ENCODE data around the gene TBC1D3B. TPM values are rescaled to one million over a fixed set of nuclear protein-coding genes. Genes with fewer than 3 reads are reported as not detected.

Gene TBC1D3B
- total and polyA plus RNA-seq, 2 donors (not counting 3 experiments of a cell fraction or from before 2014, with no cell fraction given): 0.81 to 3.3 TPM

GRCh38 chr17:36144981-36145729, 31.3 kb downstream of the TBC1D3B start:
- H3K27ac ChIP-seq (ENCODE audit: insufficient read depth, low read depth, low read length): no peak overlapping the region
- FAIRE-seq: no peak
- ChIA-PET POLR2A (no interaction called here), CTCF (interaction anchor here (0.9 to 7.5 kb wide), 2 partner anchors 169 to 176 kb away, joined by 3 to 154 read pairs; no protein-coding TSS in a partner anchor)
- H3K27me3 ChIP-seq (ENCODE audit: control insufficient read depth in 2 of 2, insufficient read depth in 2 of 2, low read length in 2 of 2): peaks cover 2 to 5% of the 10 kb centered on the region in 2 experiments
- H3K4me3 ChIP-seq (replicated peaks in 1 of 3; ENCODE audit: insufficient read depth in 1 of 3, low read depth in 1 of 3, low read length in 3 of 3): no peak overlapping the region
- H3K9ac ChIP-seq (replicated peaks; ENCODE audit: extremely low read depth, insufficient read depth, low read length): no peak overlapping the region
- H4K20me1 ChIP-seq (replicated peaks; ENCODE audit: control insufficient read depth, extremely low read depth, insufficient read depth, low read length): no peaks in the 10 kb centered on the region
- intact Hi-C loops (cut with micrococcal nuclease) (no loop called here), dilution Hi-C loops (cut with MboI; ENCODE audit: extremely low pct_ligation_motif_present, low sequenced_read_pairs) (no loop called here)
- no peak overlapping the region for H3K4me2 ChIP-seq (ENCODE audit: insufficient read depth, low read length)
- no peak overlapping the region for H2AFZ ChIP-seq (ENCODE audit: low read depth, low read length)
- no peaks in the 10 kb centered on the region for H3K79me2 ChIP-seq (ENCODE audit: control insufficient read depth, insufficient read depth, low read length)
- H3K9me3 ChIP-seq (replicated peaks; ENCODE audit: control insufficient read depth, insufficient read depth, low read length): no peaks in the 10 kb centered on the region
- H3K4me1 ChIP-seq (ENCODE audit: control insufficient read depth, extremely low read depth, insufficient read depth, low read length): no peaks in the 10 kb centered on the region
- no TSS peak for BruUV-seq (replicated peaks)
- H3K9me1 ChIP-seq (replicated peaks; ENCODE audit: control insufficient read depth, extremely low read depth, insufficient read depth, low read length): no peaks in the 10 kb centered on the region
- H3K36me3 ChIP-seq (ENCODE audit: control insufficient read depth in 2 of 2, extremely low read depth in 1 of 2, insufficient read depth in 2 of 2, low read length in 2 of 2): no peaks in the 10 kb centered on the region
- DNase-seq (ENCODE audit: low read depth, low spot score): no peak
- TF ChIP-seq MYC (IDR thresholded peaks at IDR 0.05; ENCODE audit: low read depth, low read length) (no peak), GATA2 (IDR thresholded peaks at IDR 0.05; ENCODE audit: insufficient read depth, insufficient read length, low read depth, low read length) (no peak), POLR2A (IDR thresholded peaks at IDR 0.05; ENCODE audit: low read depth, low read length) (no peak), JUN (IDR thresholded peaks at IDR 0.05; ENCODE audit: borderline replicate concordance, insufficient read depth, insufficient read length, low read depth) (no peak)
- TF ChIP-seq, protein P1, sequence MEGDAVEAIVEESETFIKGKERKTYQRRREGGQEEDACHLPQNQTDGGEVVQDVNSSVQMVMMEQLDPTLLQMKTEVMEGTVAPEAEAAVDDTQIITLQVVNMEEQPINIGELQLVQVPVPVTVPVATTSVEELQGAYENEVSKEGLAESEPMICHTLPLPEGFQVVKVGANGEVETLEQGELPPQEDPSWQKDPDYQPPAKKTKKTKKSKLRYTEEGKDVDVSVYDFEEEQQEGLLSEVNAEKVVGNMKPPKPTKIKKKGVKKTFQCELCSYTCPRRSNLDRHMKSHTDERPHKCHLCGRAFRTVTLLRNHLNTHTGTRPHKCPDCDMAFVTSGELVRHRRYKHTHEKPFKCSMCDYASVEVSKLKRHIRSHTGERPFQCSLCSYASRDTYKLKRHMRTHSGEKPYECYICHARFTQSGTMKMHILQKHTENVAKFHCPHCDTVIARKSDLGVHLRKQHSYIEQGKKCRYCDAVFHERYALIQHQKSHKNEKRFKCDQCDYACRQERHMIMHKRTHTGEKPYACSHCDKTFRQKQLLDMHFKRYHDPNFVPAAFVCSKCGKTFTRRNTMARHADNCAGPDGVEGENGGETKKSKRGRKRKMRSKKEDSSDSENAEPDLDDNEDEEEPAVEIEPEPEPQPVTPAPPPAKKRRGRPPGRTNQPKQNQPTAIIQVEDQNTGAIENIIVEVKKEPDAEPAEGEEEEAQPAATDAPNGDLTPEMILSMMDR (IDR thresholded peaks at IDR 0.05; ENCODE audit: extremely low read depth in 1 of 2, insufficient read depth in 1 of 2, low read depth in 1 of 2, low read length in 2 of 2): no peak
- TF ChIP-seq, protein P2, sequence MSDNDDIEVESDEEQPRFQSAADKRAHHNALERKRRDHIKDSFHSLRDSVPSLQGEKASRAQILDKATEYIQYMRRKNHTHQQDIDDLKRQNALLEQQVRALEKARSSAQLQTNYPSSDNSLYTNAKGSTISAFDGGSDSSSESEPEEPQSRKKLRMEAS (IDR thresholded peaks at IDR 0.05; ENCODE audit: insufficient read depth, insufficient read length): no peak

All from endothelial cell of umbilical vein (primary cell).